Stimulated activated CD4-positive, alpha-beta T cell treated with anti-CD3 and anti-CD28 coated beads, Interleukin-15, amount 100 ng/mL, for 1 hour (primary cell): ENCODE results near the gene PHKB.

Experiments
- DNase-seq, 2 donors: peaks; one replicate each; pipeline ENCODE4 v3.0.0-alpha.2; 2020; ENCODE audit warnings: low read depth in 1 of 2, low spot score in 1 of 2

PHKB gene

DNA sequence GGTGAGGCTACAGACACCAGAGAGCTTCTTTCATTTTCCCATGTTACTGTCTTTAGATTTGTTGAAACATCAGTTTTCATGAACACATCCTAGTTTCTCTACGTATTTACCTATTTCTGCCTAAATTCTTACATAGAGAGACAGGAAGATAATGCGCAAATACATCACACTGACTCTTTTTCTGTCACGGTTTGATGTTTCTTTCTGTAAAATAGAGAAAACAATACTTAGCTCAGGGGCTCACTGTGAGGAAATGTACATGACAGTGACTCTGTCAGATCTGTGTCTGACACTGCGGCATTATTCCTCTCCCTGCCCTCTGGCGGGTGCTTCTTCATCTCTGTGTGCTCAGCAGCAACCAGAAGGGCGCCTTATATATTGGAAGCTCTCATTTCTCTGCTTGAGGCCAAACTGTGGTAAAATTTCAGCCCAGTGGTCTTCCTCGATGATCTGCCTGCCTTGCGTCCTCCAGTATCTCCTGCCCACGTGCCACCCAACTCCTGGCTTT lies 264.1 kb downstream of the PHKB start:
- DNase-seq: no peak

DNA sequence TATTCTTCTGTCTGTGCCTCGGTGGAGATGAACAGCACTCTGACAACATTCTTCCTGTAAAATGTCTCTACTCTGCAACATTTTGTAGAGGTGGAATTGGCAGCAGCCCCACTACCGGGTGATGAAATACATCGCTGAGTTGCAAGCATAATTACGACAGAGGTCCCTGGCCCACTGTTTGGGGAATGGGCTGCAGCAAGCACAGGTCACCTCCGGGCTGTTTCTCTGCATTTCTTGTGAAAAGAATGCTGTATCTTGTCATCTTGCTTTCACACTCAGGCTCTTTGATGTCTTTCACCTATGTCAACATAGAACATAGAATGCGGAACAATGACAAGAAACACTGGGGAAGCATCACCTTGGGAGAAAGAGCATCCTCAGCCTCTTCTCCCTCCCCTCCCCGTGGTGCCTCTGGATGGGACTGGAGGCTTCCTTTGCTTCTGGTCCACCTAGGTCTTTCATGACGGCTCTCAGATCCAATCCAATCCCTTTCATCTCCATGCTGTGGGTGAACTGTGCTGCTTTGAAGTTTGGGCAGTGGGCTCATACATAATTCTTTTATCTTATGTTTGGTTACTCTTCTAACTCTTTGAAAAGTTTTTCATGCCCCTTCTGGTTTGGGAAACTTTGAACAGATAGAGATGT lies 265.0 kb downstream of the PHKB start:
- DNase-seq: no peak

DNA sequence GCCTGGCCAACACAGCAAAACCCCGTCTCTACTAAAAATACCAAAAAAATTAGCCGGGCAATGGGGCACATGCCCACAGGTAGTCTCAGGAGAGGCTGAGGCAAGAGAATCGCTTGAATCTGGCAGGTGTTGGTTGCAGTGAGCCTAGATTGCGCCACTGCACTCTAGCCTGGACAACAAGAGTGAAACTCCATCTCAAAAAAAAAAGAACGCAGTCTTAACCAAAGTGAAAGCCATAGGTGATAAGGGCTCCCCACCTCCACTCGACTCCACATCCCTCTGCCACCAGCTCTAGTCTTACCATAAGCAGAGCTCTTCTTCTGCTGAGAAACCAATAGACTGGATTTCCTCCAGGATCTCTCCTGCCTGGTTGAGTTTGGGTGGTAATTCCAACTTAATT lies 266.0 kb downstream of the PHKB start:
- no peak for DNase-seq

DNA sequence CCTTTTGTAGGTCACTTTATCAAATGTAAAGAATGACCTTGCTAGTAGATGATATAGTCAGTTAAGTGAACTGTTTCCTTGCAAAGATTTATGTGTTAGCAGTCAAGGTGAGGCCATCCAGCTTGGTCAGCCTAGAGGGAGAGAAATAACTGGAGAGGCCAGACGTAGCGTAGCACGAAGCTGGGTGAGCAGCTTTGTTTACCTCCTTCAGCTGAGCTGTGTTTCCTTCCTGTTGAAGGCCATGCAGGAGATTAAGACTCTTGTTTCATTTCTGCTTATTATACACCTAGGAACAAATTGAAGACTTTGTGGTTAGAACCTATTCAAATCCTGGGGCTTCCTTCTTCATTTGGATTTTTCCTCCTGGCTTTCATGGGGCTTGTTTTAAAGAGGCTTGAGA lies 267.1 kb downstream of the PHKB start:
- no peak for DNase-seq

DNA sequence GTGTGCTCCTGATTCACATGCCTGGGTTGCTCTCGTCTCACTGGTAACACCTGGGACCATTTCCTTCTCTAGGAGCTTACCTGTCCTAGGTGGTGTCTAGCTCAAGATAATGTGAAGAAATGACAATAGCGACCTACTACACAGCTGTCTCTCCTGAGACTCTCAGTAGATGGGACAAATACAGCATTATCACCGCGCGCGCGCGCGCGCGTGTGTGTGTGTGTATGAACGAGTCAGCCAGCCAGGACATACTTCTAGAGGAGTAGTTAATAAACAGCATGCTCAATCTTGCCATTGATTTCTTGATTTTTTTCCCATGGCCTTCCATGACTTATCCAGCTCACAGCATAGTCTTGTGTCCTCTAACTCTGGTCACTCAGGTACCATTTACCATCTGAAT lies 268.6 kb downstream of the PHKB start:
- no peak for DNase-seq

DNA sequence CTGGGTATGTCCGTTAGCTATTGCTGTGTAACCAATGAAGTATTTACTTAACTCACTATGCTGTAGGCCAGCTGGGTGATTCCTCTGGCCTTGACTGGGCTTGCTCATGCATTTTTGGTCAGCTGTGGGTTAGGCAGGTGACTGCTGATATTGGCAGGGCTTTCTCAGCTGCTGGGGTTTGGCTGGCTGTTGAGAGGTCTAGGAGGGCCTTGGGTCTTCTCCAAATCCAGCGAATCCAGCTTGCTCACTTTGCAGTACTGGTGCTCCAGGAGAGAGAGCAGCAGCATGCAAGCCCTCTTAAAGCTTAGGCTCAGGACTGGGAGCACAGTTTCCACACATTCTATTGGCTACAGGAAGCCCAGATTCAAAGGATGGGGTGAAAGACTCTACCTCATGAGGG lies 270.1 kb downstream of the PHKB start:
- no peak for DNase-seq

DNA sequence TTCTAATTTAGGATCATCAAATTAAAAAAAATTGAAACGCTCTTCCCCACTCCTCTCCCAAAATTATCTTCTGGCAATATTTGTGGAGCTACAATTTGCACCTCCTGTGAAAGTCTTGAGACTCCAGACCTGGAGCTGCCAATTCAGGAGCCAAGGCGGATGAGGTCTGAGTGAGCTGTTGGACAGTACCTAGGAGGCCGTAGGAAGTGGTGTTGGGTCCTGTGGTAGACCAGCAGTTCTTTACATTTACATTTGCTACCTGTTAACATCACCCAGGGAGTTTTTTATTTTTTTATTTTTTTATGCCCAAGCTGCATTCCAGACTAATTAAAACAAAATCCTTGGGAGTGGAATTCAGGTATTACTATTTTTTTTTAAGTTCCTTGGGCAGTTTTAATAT lies 271.0 kb downstream of the PHKB start:
- no peak for DNase-seq

DNA sequence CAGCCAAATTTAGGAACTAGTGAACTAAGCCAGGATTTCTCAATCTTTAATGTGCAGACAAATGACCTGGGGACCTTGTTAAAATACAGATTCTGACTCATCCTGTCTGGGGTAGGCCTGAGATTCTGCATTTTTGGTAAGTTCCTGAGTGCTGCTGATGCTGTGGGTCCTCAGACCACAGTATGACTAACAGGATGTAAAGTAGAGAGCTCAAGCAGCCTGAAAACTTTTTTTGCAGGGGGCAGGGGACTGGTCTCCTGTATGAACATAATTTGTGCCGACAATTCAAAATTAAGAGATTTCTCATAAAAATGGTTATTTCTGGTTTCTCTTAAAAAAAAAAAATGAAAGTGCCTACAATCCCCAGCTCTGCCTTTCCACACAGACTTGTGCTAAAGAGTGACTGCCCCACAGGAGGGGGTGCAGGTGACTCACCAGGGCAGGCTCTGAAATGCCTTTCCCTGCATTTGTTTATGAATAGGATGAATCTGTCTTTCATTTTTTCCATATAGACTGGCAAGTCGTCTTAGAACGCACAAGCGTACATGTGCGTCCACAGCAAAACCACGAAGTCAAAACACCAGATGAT lies 271.5 kb downstream of the PHKB start:
- no peak for DNase-seq

DNA sequence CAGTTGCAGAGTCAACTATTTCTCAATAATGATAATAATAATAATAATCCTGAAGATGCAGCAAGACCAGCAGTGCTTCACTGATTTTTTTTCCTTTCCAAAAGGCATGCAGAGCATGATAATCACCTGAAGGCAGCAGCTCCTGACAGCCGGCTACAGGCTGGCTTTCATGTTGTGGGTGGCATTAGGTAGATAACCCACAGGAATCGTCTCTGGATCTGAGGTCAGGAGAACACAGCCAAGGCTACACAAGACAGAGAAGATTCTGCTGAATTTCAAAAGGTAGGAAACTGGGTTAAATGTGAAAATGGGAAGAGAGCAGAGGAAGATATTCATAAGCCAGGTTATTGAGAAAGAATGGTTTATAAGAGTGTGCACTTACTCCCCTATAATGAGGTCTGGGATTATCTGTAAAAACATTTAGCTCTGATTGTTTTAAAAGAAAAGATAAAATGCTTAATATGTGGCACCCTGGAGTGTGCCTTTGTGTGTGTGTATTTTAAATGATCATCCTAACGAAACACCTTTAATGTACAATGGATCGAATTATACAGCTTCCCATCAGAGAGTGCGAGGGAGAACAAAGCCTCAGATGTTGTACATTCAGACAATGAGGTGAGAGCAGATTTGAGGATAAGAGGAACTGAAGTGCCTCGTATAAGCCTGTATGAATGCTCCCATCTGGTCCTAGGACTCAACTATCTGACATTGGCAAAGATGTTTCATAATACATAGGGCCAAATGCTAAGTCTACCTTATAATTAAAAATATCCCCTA lies 273.1 kb downstream of the PHKB start:
- no peak for DNase-seq

DNA sequence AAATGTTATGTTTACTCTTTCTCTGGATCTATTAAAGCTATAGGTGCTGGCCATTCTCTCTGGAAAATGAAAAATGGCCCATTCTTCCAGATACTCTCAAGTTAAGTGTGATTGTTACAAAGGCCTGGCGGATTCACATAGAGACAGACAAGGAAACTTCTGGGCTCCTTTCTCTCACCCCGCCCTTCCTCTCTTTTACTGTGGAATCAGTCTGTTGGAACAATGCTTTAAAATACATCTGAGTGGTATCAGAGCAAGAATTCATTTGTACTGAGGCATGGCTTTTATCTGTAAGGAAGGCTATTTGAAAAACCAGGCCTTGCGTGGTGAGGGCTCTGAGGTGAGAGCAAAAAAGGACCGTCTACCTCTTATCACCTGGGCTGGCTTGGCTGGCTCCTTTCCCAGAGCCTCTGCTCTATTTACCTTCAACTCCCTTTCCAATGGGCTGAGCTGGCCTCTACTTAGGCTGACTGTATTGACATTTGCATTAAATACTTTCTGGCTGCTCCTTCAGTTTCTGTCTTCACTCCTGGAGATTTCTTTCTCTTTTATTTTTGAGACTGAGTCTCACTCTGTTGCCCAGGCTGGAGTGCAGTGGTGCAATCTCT lies 274.0 kb downstream of the PHKB start:
- DNase-seq: no peak

DNA sequence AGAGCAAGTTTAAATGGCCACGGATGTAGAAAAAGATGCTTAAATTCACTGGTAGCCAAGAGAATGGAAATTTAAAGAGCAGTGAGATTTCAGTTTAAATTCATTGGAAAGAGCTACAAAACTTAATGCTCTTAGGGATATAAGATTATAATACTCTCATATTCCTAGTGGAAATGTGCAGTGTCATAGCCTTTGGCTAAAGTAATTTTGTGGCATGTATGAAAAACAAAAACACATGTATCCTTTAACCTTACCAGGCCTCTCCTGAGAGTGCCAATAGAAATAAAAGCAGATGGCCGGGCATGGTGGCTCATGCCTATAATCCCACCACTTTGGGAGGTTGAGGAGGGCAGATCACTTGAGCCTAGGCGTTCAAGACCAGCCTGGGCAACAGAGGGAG lies 289.2 kb downstream of the PHKB start:
- DNase-seq: no peak
